HG03108 (cell line): ENCODE results near the gene HOXC6.

ENCODE experiments used
- ATAC-seq: cut with Tn5 transposase; IDR thresholded peaks from one replicate; pipeline ENCODE4 v1.9.1; 2021; ENCODE audit warnings: moderate library complexity; ENCODE audit not compliant: unreplicated experiment

Gene HOXC6

DNA sequence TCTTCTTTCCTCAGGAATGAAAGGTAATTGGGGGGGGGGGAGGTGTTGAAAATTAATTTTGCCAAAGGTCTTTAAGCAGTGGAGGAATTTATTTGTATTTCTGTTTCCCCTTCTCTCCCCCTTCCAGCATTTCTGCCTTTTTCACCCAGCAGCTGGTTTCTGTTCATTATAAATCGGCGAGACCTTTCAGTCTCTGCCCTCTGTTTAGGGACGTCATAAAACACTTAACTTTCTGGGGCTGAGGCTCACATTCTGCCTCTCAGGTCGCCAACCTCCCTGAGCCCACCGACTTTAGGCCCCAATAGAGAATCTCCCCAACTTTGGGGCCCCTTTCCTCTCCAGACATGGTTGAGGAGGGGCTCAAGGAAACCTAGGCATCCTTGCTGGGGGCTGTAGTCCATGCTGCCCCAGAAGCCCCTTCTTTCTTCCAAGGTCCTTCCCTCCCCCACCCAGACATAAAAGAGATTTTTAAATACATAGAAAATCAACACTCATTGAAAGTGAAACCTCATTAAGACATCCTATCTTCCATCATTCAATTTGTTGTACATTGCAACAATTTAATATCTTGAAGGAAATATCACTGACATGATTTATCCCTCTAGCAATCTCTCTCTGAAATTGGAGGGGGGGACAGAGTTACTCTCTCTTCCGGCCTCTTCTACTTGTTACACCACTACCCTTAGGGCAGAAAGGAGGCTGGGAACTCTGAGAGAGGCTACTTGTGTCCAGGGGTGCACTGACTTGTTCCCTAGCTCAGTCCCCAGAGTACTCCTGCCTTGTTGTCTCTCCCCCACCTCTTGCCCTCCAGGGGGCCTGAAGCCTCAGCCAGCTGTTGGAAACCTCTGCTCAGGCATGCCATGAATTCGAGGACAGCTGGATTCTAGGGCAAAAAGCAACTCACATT lies 2.5 kb upstream of the HOXC6 start:
- ATAC-seq, result no peak

DNA sequence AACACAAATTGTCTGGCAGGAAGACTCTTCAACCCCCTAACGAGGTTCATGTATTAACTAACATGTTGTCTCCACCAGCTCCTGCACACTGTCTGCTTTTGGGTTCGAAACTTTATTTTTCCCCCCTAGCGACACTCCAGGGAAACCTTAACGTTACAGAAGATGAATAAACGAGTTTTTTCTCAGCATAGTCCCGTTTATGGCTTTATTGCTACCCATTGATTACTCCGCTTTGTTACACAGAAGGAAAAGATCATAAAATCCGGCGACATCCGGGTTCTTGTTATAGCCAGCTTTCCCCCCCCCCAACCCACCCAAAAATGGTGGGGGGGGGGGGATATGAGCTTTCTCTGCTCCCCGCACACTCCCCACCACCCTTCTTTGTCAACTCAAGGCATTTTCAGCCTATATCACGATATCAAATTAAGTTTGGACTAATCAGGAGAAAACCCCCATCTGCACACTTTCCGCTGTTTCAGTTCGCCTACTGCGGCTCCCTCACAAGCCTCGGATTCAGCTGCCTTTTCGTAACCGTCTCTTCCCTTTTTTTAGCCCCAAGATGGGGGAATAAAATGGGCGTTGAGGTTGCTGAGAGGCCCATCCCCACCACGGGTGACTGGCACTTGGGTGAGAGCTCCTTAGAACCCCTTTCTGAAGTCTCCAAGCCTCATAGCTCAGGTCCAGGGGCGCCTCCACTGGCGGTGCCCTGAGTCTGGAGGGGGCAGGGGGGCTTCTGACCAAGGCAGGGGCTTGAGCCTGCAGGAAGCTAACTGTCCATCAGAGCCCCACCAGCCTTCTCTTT lies 1.4 kb upstream of the HOXC6 start:
- ATAC-seq, result no peak

DNA sequence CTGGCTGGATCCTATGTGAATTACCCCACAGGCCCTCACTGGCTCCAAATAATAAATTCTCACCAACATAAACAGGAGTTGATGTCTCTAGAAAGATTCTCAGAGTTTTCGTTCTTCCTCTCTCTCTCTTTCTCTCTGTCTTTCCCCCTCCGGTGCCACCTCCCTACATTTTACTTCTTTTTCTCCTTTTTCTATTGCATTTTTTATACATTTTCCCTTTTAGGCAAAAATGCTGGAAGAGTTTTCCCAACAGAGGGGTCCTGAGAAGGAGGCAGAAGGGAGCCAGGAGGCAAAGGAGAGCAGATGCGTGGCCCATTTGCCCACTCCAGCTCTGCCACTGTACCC lies 826 bp upstream of the HOXC6 start:
- ATAC-seq, result no peak

DNA sequence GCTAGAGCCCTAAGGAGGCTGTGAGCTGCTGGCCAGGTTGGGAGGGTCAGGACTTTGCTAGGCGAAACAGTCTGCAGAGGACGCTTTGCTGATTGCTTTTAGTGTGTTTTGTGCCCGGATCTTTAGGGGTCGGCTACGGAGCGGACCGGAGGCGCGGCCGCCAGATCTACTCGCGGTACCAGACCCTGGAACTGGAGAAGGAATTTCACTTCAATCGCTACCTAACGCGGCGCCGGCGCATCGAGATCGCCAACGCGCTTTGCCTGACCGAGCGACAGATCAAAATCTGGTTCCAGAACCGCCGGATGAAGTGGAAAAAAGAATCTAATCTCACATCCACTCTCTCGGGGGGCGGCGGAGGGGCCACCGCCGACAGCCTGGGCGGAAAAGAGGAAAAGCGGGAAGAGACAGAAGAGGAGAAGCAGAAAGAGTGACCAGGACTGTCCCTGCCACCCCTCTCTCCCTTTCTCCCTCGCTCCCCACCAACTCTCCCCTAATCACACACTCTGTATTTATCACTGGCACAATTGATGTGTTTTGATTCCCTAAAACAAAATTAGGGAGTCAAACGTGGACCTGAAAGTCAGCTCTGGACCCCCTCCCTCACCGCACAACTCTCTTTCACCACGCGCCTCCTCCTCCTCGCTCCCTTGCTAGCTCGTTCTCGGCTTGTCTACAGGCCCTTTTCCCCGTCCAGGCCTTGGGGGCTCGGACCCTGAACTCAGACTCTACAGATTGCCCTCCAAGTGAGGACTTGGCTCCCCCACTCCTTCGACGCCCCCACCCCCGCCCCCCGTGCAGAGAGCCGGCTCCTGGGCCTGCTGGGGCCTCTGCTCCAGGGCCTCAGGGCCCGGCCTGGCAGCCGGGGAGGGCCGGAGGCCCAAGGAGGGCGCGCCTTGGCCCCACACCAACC lies 1.5 kb downstream of the HOXC6 start:
- no peak for ATAC-seq

DNA sequence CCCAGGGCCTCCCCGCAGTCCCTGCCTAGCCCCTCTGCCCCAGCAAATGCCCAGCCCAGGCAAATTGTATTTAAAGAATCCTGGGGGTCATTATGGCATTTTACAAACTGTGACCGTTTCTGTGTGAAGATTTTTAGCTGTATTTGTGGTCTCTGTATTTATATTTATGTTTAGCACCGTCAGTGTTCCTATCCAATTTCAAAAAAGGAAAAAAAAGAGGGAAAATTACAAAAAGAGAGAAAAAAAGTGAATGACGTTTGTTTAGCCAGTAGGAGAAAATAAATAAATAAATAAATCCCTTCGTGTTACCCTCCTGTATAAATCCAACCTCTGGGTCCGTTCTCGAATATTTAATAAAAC lies 2.2 kb downstream of the HOXC6 start:
- no peak for ATAC-seq

DNA sequence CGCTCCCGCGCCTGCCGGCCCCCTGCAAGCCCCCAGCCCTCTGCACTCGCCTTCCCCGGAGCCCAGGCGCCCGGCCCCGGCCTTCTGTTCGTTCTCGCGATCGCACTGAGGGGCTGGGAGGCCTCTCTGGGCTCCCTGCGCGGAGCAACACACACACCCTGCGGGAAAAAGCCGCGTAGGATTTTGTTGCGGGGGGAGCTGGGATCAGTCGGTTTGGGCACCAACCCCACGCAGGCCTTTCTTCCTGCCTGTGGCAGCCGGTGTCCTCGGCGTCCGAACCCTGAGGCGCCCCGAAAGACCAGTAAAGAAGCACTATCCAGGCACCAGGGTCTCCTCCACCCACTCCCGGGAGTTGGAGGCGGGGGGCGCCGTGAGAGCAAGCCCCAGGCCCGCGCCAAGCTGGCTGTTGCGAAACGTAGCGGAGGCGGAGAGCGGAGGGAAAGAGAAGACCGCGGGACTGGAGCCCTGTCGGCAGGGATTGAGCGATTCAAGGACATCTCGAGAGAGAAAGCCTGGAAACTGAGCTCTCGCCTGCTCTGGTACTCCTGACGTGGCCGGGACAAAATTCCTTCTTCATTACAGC lies 2.7 kb downstream of the HOXC6 start:
- no peak for ATAC-seq

DNA sequence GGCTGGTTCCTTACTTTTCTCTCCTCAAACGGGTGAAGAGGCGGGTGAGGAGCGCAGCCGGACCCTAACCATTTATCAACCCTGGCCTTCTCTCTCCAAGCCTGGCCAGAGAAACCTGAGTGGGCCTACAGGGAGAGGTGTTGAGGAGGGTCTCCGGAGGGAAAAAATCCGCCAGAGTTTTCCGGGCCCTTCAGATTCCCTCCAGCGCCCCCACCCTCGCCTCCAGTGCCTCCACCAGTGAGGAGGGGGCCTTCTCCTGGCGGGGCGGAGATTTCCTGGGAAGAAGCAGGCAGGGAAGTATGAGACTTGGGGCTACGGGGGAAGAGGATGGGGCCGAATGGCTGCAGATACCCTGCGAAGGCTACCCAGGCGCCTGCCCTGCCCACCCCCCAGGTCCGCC lies 3.2 kb downstream of the HOXC6 start:
- ATAC-seq, result no peak

DNA sequence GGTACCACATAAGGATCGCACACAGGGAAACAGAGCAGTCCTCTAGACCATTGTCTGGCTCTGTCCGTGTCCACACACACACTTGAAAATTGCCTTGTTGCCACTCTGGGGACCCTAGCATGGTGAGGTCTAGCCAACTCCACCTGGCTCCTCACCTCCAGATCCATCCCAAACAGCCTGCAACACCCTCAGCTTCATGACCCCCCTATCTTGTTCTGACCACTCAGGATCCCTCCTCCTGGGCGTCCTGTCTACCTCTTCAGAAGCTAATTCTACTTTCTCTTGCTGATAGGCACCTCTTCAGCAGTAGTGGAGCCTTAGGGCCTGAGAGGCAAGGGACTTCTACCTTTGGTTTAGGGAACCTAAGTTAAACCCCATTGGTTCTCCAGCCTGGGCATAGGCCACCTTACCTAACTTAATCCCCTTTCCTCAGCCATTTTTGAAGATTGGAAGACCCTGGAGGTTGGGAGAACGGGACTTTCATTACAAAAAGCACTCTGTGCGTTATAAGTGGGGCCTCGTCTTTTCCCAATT lies 3.9 kb downstream of the HOXC6 start:
- ATAC-seq, result no peak

DNA sequence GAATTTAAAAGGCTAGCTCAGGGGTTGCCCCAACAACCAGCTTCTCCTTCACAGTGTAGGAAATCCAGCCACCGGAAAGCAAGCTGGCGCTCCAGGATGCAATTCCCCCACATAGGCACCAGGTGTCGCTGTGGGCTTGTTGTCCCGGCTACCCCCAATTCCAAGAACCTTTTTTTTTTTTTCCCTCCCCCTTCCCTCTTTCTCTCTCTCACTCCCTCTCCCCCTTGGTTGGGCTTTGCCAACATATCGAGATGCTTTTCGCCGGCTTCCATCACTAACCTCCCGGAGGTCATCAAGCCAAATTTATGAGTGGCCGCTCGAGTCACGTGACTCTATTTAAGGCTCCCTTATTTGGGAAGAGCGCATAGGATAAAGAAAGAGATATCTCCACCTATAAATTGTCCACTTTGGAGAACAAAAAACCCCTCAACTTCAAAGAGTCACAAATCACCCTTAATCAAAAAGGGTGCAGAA lies 4.4 kb downstream of the HOXC6 start, which contains the start of gene HOXC5:
HOXC5 (plus strand) TSS at position 424 of the 474 bp plus-strand sequence. CDS start 73 bp downstream, outside the sequence.
- no peak for ATAC-seq

DNA sequence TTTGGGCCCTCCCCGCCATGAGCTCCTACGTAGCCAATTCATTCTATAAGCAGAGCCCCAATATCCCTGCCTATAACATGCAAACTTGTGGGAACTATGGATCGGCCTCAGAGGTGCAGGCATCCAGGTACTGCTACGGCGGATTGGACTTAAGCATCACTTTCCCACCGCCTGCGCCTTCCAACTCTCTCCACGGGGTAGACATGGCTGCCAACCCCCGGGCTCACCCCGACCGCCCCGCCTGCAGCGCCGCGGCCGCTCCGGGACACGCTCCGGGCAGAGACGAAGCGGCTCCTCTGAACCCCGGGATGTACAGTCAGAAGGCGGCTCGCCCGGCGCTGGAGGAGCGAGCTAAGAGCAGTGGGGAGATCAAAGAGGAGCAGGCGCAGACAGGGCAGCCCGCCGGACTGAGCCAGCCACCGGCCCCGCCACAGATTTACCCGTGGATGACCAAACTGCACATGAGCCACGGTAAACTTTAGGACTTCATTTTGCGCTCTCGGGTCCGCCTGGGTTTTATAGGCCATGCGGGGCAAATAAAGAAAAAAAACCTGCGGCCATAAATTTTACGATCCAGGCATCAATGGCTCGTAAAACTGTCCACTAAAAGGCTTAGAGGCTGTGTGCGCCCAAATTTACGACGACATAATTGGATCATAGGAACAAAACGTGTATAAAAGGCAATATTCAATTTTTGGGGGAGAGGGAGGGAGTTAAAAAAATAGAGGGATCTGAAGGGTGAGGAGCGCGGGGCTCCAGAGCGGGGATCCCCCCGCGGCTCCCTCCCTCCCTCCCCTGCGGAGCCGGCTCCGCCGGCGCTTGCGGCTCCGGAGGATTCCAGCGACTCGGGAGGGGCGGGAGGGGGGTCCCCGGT lies 5.1 kb downstream of the HOXC6 start:
- ATAC-seq, result no peak

DNA sequence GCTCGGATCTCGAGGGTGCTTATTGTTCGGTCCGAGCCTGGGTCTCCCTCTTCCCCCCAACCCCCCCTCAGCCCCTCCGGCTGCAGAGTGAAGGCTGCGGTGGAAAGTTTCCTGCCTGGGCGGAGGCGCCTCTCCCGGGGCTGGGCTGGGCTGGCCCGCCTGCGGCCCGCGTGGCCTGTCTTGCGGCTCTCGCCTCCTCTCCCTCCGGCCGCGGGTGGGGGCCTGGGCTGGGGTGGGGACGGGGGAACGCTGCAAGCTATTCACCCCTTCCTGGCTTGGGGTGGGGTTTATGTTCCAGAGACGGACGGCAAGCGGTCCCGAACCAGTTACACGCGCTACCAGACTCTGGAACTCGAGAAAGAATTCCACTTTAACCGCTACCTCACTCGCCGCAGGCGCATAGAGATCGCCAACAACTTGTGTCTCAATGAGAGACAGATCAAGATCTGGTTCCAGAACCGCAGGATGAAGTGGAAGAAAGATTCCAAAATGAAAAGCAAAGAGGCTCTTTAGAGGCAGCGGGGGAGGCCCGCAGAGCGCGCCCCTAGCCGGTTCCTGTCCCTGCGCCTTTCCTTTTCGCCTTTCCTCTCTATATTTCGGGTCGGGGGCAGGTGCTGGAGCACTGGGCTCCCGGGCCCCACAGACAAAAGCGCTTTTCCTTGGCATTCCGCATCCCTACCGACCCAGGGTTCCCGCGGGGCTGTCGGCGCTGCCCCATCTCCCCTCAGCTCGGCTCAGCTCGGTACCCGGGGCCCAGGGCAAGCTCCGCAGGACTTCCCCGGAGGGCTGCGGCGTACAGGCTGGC lies 5.9 kb downstream of the HOXC6 start:
- ATAC-seq, result no peak

DNA sequence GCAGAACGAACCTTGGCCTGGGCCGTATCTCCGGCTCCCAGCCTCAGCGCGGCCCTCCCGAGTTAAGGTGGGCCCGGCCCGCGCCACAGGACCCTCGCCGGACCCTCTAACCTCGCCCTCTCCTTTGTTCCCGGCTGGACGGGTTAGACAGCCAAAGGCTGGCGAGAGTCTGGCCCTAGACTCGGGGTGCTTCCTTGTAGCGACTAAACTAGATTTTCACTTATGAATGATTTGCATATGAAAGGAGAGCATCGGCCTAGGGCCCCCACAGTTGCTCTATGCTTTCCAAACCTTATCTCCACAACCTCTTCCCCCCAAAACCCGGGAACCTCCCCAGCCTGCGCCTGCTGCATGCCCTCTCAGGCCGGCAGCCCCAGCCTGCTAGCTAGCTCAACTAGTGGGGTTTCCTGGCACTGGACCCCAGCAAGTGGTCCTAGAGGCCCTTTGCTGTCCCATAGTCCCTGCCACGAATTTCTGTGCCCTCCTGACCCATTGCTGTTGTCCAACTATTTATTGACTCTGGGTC lies 6.6 kb downstream of the HOXC6 start:
- ATAC-seq, result no peak

DNA sequence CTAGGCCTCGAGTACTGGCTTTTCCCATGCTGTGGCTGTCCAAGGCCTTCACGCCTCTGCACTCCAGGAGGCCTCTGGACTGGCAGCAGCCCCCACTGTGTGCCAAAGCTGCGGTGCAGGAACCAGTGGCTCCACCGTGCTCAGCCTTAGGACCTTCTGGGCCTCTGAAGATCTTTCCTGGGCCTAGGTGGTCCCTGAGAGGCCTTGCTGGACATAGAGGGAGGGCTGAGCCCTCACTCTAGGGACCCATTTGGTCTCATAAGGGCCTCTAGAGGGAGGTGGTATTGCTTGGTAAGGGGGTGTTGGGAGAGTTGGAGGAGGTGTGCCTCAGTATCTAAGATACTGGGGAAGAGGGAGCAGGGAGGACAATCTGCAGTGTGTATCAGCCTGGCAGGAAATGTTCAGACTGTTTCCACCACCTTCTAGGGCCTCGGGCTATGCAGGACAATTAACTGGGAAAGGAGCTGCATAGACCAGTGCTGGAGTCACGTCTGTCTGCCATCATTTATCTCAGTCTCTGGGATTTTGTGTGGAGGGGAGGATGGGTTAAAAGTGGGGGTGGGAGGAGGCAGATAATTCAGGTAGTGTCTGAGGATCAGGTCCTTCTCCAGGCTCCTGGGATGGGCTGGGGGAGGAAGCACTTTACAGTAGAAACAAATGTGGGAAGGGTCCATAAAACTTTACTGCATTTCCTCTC lies 7.5 kb downstream of the HOXC6 start:
- ATAC-seq, result no peak

DNA sequence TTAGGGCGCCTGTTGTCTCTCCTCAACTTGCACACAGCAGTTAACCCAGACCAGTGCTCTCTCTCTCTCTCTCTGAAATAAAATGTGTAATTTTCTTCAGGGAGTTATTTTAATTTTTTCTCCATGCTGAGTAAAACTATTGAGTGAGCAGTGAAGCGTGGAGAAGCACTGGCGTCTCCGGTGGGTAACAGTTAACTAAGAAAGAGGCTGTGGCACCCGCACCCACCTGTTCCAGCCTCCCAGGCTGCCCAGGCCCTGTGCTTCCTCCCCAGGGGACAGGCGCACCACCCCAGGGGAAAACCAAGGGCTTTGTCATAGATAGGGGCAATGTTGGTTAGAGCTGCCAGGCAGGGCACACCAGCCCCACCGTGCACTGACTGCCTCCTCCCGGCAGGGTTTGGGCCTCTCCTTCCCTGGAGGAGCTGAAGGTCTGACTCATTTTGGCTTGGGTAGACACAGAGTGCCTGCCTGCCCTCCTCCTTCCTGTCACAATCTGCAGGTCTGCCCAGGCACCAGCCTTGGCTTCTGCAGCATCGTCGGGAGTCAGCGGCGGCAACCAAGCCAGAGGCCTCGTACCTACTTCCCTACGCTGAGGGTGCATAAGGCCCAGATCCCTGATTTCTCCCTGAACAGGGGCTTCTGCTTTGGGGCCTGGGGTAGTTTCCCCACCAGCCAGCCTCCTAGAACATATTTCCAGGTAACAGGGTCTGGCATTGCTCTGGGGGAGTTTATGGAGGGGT lies 8.6 kb downstream of the HOXC6 start:
- peak; percentile 69 for ATAC-seq

DNA sequence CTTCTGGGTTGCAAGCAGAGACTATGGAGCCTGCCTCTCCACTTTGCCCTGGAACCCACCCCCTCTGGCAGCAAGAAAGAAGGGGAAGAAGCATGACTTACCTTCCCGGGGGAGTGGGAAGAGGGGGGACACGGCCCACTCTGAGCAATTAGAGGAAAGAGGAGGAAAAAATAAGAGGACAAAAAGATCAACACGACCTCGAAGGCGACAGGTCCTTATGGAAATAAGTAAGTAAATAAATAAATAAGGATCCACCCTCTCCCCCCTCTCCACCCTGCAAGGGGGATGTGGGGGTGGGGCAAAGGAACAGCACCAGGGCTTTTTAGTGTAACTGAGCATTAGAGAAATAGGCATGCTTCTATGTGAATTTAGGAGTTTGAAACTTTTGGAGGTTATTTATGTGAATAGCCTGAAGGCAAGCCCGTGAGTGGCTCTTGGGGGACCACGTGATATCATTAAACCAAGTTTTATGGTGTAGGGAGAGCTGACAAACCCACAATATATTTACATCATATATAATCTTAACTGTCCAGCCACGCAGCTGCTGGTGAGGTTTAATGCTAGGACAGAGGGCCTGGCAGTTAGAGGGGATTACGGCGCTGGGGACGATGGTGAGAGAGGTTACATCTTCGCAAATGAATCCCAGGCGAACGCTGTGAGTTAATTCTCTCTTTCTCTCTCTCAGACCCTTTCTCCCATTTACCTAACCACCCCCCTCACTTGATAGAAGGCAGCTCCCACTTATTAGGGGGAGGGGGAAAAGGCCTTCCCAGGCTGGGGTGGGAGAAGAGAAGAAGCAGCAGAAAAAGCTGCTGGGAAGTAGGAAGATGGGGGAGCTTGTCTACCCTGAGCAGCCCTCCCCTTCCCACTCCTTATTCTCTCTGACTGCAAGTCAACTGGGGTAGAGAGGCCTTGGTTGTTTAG lies 9.4 kb downstream of the HOXC6 start:
- no peak for ATAC-seq

DNA sequence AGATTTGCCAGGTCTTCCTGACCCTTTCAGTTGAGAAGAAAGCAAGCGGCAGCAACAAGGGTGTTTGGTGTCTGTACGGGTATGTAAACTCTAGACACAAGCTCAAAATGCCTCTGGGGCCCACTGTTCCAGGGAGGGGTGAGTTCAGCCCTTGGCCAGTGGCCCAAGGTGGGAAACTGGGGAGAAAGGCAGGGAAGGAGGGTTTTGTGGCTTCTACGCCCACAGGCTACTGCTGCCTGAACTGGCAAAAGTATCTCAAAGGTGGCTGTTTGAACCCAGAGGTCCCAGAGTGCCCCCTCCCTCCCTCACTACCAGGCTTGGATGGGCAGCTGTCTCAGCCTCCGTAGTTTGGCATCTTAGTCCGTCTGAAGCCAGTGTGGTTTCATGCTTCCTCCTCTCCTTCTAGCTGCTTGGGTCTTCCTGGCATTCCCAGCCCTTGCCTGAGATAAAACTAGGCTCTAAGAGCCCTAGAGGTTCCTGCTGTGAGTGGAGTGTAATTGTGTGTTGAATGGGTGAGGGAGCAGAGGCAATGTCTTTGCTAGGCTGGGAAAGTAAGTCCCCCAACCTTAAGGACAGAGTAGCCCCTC lies 10.1 kb downstream of the HOXC6 start:
- ATAC-seq, result no peak
